Muscle layer of colon (tissue), 2 donors: Measurements from ENCODE around the gene TNFRSF8.
"Not testable (repeated sequence)": the region's sequence is repeated elsewhere in the genome, so short reads cannot be mapped to it uniquely, and the experiment has no call there.

ENCODE experiments used
- H3K27ac ChIP-seq: one replicate; pipeline ENCODE4 v1.7.0; 2013; ENCODE audit warnings: low read depth, mild to moderate bottlenecking, low read length, moderate library complexity
- H3K27me3 ChIP-seq, 2 donors: one replicate each; pipeline ENCODE4 v1.7.0; 2013; ENCODE audit warnings: low read length in 2 of 2, mild to moderate bottlenecking in 2 of 2; ENCODE audit not compliant: insufficient read depth in 2 of 2, control insufficient read depth in 1 of 2
- H3K36me3 ChIP-seq: one replicate; pipeline ENCODE4 v1.7.0; 2013; ENCODE audit warnings: mild to moderate bottlenecking, low read length; ENCODE audit not compliant: insufficient read depth
- H3K4me1 ChIP-seq: one replicate; pipeline ENCODE4 v1.7.0; 2013; ENCODE audit warnings: mild to moderate bottlenecking, low read length; ENCODE audit not compliant: insufficient read depth
- H3K4me3 ChIP-seq, 2 donors: one replicate each; pipeline ENCODE4 v1.7.0; 2013; ENCODE audit warnings: low read length in 2 of 2, low read depth in 1 of 2, mild to moderate bottlenecking in 1 of 2, moderate library complexity in 1 of 2
- H3K9ac ChIP-seq: one replicate; pipeline ENCODE4 v1.7.0; 2013; ENCODE audit warnings: low read length
- H3K9me3 ChIP-seq: one replicate; pipeline ENCODE4 v1.7.0; 2013; ENCODE audit warnings: mild to moderate bottlenecking, low read length
- donor health status: abdominal sarcoma.
- donor health status: Adenocarcinoma of cecum.

The TNFRSF8 gene

GRCh38 chr1:12028957-12029511, 34.1 kb upstream of the TNFRSF8 start:
- Histone ChIP-seq H3K27ac (no peak overlapping the region), H3K27me3 (no peaks in the 10 kb centered on the region), H3K9ac (no peak overlapping the region), H3K9me3 (no peaks in the 10 kb centered on the region), H3K4me1 (no peaks in the 10 kb centered on the region), H3K36me3 (peaks cover 35% of the 10 kb centered on the region), H3K4me3 (no peak overlapping the region)

- Histone ChIP-seq H3K9me3 (no peaks in the 10 kb centered on the region), H3K36me3 (peaks cover 33% of the 10 kb centered on the region), H3K27ac (no peak overlapping the region), H3K9ac (no peak overlapping the region), H3K27me3 (no peaks in the 10 kb centered on the region), H3K4me3 (no peak overlapping the region), H3K4me1 (no peaks in the 10 kb centered on the region)
Observed at GRCh38 chr1:12029720-12030339, 33.3 kb upstream of the TNFRSF8 start.

GRCh38 chr1:12031039-12031980, 31.8 kb upstream of the TNFRSF8 start:
- no peaks in the 10 kb centered on the region for H3K4me1 ChIP-seq
- no peaks in the 10 kb centered on the region for H3K27me3 ChIP-seq
- no peak overlapping the region for H3K27ac ChIP-seq
- H3K9me3 ChIP-seq = no peaks in the 10 kb centered on the region
- H3K4me3 ChIP-seq = no peak overlapping the region
- H3K36me3 ChIP-seq = peaks cover 25% of the 10 kb centered on the region
- no peak overlapping the region for H3K9ac ChIP-seq

GRCh38 chr1:12032161-12032621, 30.9 kb upstream of the TNFRSF8 start:
- no peak overlapping the region for H3K4me3 ChIP-seq
- no peak overlapping the region for H3K9ac ChIP-seq
- no peaks in the 10 kb centered on the region for H3K4me1 ChIP-seq
- H3K36me3 ChIP-seq = peaks cover 17% of the 10 kb centered on the region
- H3K27ac ChIP-seq = no peak overlapping the region
- no peaks in the 10 kb centered on the region for H3K9me3 ChIP-seq
- no peaks in the 10 kb centered on the region for H3K27me3 ChIP-seq

GRCh38 chr1:12033441-12033840, 29.7 kb upstream of the TNFRSF8 start:
- peaks cover 13% of the 10 kb centered on the region for H3K36me3 ChIP-seq
- not testable (repeated sequence) for H3K9ac ChIP-seq, H3K4me3 ChIP-seq, H3K27ac ChIP-seq, H3K4me1 ChIP-seq, H3K27me3 ChIP-seq, H3K9me3 ChIP-seq

- H3K27me3 ChIP-seq = no peaks in the 10 kb centered on the region
- H3K36me3 ChIP-seq = peaks cover 13% of the 10 kb centered on the region
- no peaks in the 10 kb centered on the region for H3K4me1 ChIP-seq
- no peaks in the 10 kb centered on the region for H3K9me3 ChIP-seq
- no peak overlapping the region for H3K9ac ChIP-seq
- H3K4me3 ChIP-seq = no peak overlapping the region
- H3K27ac ChIP-seq = no peak overlapping the region
Observed at GRCh38 chr1:12034381-12034801, 28.7 kb upstream of the TNFRSF8 start.

GRCh38 chr1:12035312-12035711, 27.8 kb upstream of the TNFRSF8 start:
- Histone ChIP-seq H3K4me1 (no peaks in the 10 kb centered on the region), H3K27ac (no peak overlapping the region), H3K27me3 (no peaks in the 10 kb centered on the region), H3K9me3 (no peaks in the 10 kb centered on the region), H3K4me3 (no peak overlapping the region), H3K9ac (no peak overlapping the region), H3K36me3 (peaks cover 7% of the 10 kb centered on the region)

GRCh38 chr1:12037486-12038355, 25.4 kb upstream of the TNFRSF8 start:
- no peaks in the 10 kb centered on the region for H3K9me3 ChIP-seq
- H3K27ac ChIP-seq = no peak overlapping the region
- no peak overlapping the region for H3K4me3 ChIP-seq

GRCh38 chr1:12038356-12039163, 24.5 kb upstream of the TNFRSF8 start:
- no peaks in the 10 kb centered on the region for H3K36me3 ChIP-seq
- H3K9me3 ChIP-seq = no peaks in the 10 kb centered on the region
- H3K4me1 ChIP-seq = no peaks in the 10 kb centered on the region
- H3K27ac ChIP-seq = no peak overlapping the region
- no peak overlapping the region for H3K9ac ChIP-seq
- no peak overlapping the region for H3K4me3 ChIP-seq
- H3K27me3 ChIP-seq = no peaks in the 10 kb centered on the region

More at GRCh38 chr1:12037486-12038355, 25.4 kb upstream of the TNFRSF8 start:
- Histone ChIP-seq H3K27me3 (no peaks in the 10 kb centered on the region), H3K36me3 (no peaks in the 10 kb centered on the region), H3K4me1 (no peaks in the 10 kb centered on the region), H3K9ac (no peak overlapping the region)

- Histone ChIP-seq H3K27ac (no peak overlapping the region), H3K9me3 (no peaks in the 10 kb centered on the region), H3K27me3 (no peaks in the 10 kb centered on the region), H3K9ac (no peak overlapping the region), H3K4me1 (no peaks in the 10 kb centered on the region), H3K36me3 (no peaks in the 10 kb centered on the region), H3K4me3 (no peak overlapping the region)
Observed at GRCh38 chr1:12039164-12039525, 24.0 kb upstream of the TNFRSF8 start.
